Cardiac fibroblast (primary cell): Measurements from ENCODE around the gene LY6G6C.

ENCODE experiments used
- DNase-seq, 2 donors: peaks; one replicate each; pipeline versions ENCODE4 v3.0.0 to v3.0.0-alpha.2; 2010; ENCODE audit warnings: low read depth in 2 of 2
- H3K4me3 ChIP-seq, 2 donors: replicated peaks in 1 of 2; 1 replicate in 1 of 2; 2 replicates in 1 of 2; pipeline ENCODE4 v1.5.1; 2011; ENCODE audit warnings: low read depth in 2 of 2, low read length in 2 of 2, mild to moderate bottlenecking in 2 of 2, moderate library complexity in 1 of 2
- TF ChIP-seq, protein P1 (sequence below): IDR thresholded peaks from one replicate; pipeline ENCODE4 v1.5.1; 2011; ENCODE audit warnings: low read depth, mild to moderate bottlenecking, low read length, inconsistent platforms

The LY6G6C gene

GRCh38 chr6:31765910-31766794, 44.6 kb upstream of the LY6G6C start:
- H3K4me3 ChIP-seq: peak overlapping the region in 1 of 2 donors; percentile 25
- no peak for DNase-seq
- TF ChIP-seq, protein P1, sequence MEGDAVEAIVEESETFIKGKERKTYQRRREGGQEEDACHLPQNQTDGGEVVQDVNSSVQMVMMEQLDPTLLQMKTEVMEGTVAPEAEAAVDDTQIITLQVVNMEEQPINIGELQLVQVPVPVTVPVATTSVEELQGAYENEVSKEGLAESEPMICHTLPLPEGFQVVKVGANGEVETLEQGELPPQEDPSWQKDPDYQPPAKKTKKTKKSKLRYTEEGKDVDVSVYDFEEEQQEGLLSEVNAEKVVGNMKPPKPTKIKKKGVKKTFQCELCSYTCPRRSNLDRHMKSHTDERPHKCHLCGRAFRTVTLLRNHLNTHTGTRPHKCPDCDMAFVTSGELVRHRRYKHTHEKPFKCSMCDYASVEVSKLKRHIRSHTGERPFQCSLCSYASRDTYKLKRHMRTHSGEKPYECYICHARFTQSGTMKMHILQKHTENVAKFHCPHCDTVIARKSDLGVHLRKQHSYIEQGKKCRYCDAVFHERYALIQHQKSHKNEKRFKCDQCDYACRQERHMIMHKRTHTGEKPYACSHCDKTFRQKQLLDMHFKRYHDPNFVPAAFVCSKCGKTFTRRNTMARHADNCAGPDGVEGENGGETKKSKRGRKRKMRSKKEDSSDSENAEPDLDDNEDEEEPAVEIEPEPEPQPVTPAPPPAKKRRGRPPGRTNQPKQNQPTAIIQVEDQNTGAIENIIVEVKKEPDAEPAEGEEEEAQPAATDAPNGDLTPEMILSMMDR: no peak

GRCh38 chr6:31765559-31765909, 44.0 kb upstream of the LY6G6C start:
- TF ChIP-seq, protein P1: no peak
- H3K4me3 ChIP-seq: no peak overlapping the region
- DNase-seq: no peak

DNA sequence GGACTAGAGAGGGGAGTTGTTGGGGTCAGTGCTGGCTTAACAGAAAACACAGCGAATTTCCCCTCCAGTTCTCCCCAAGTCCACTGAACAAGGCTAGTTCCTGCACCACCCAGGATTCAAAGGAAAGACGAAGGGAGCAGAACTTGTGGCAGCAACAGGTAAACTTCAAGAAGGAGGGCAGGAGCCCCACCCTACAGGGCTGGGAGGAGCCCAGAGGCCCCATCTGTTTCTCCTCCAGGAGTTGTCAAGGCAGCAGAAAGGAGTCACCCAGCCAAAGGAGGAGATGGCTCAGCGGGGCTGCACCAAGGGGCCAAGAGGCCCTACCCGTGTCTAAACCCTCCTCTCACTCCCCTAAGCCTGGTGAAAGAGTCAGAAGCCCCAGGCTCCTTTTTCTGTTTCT, 42.7 kb upstream of the LY6G6C start:
- no peak overlapping the region for H3K4me3 ChIP-seq
- DNase-seq: no peak
- TF ChIP-seq, protein P1: no peak

- peak; percentile 44 to 70 for DNase-seq
- H3K4me3 ChIP-seq: no peak overlapping the region
- TF ChIP-seq, protein P1: no peak
Observed at GRCh38 chr6:31763619-31763940, 42.0 kb upstream of the LY6G6C start.

- H3K4me3 ChIP-seq: no peak overlapping the region
- DNase-seq: no peak
- TF ChIP-seq, protein P1: no peak
Observed at GRCh38 chr6:31762878-31763618, 41.5 kb upstream of the LY6G6C start.

GRCh38 chr6:31762356-31762755, 40.8 kb upstream of the LY6G6C start, which contains the start of gene SAPCD1:
TSS of gene SAPCD1 (plus strand) at chr6:31762656. CDS start at chr6:31763055, 399 bp downstream.
- no peak within 1 kb of the TSS for H3K4me3 ChIP-seq
- TF ChIP-seq, protein P1: no peak
- DNase-seq: no peak
